GM21367 (cell line): ENCODE measurements around the gene RNF126.
"Not testable (repeated sequence)": the region's sequence is repeated elsewhere in the genome, so short reads cannot be mapped to it uniquely, and the experiment has no call there.

Experiments used
- ATAC-seq: cut with Tn5 transposase; IDR thresholded peaks from one replicate; pipeline ENCODE4 v1.9.1; 2021; ENCODE audit not compliant: unreplicated experiment

Gene RNF126

DNA sequence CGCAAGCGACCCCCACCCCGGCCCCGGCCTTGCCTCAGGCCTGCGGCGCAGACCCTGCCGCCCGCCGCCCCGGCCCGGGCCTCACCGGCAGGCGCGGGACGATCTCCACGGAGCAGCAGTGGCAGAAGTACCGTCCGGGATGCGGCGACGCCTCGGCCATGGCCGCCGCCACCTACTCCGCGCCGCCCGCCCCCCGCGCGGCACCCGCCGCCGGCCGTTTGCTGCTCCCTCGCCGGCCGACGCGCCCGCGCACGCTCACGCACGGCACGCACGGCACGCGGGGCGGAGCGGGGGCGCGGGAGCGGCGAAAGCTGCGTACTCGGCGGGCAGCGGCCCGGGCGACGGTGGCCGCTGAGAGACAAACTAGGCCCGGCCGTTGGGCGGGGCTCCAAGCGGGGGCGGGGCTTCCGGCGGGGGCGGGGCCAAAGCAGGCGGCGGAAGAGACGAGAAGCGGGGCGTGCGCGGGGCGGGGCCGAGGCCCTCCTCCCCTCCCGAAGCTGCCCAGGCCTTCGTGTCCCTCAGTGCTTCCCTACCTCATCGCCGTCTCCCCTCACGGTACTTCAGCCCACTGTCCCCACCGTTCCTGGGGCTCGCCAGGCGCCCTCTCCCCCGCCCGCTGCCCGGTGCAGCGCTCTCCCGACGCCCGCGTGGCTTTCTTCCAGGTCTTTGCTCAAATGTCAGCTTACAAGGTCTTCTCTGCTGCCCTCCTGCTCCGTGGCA, at the start of gene RNF126:
TSS of gene RNF126 (minus strand) at position 253 of the 720 bp plus-strand sequence. CDS start at position 160, 93 bp downstream.
- peak; percentile 40 for ATAC-seq

DNA sequence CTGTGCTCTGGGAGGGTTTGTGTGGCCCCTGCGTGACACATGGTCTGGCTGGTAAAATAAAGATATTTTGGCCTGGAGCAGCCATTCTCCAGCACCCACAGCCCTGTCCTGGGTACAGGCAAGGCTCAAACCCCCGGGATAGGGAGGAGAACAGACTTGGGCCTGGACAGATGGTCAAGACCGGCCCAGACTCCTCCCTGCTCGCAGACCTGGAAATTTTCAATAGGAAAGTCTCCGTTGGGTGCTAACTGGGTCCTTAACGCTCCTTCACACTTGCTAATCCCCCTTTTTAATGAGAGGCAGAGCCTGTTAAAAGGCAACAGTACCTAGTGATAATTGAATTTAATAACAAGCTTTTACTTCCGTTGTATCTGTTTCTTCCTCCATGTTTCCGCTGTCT, 48.2 kb upstream of the RNF126 start:
- ATAC-seq = no peak

DNA sequence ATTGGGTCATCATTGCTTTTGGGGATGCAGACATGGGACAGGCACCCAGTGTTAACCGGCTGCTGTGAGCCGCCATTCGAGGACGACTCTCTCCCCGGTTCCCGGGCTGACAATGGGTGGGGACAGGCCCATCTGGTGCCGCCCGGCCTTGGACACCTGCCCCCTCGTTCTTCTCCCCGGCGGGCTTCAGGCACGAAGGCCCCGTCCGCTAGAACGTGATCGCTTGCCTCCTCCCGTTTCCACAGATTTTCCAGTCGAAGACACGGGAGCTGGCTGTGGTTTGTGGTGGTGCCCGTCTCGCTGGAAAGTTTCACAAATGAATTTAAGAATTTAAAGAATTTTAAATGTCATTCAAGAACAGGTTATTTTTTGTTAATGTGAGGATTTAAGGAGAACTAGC, 47.8 kb upstream of the RNF126 start:
- no peak for ATAC-seq

DNA sequence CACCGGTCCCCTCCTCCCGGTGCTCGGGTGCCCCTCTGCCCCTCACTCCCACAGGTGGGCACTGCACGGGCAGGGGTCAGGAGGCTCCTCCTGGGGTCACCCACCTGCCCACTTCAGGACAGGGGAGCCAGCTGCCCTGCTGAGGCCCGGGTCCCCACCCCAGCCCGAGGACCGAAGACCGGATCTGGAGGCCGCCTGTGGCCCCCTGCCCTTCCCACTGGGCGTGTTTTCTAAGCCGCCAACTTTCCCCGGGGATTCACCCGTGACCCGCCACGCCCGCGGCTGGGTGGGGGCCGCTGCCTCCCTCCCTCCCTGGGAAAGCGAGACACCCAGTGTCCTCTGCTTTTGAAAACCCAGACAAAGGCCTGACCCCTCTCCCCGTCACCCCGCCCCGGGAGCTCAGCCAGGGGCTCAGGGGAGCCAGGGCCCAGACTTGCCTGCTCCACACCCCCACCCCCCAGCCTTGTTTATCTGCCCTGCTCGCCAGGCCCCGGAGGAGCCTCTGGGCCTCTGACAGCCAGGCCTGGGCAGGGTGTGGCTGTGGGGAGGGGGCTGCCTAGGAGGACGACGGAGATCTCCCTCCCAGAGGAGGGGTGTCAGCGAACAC, 47.1 kb upstream of the RNF126 start:
- ATAC-seq = no peak

DNA sequence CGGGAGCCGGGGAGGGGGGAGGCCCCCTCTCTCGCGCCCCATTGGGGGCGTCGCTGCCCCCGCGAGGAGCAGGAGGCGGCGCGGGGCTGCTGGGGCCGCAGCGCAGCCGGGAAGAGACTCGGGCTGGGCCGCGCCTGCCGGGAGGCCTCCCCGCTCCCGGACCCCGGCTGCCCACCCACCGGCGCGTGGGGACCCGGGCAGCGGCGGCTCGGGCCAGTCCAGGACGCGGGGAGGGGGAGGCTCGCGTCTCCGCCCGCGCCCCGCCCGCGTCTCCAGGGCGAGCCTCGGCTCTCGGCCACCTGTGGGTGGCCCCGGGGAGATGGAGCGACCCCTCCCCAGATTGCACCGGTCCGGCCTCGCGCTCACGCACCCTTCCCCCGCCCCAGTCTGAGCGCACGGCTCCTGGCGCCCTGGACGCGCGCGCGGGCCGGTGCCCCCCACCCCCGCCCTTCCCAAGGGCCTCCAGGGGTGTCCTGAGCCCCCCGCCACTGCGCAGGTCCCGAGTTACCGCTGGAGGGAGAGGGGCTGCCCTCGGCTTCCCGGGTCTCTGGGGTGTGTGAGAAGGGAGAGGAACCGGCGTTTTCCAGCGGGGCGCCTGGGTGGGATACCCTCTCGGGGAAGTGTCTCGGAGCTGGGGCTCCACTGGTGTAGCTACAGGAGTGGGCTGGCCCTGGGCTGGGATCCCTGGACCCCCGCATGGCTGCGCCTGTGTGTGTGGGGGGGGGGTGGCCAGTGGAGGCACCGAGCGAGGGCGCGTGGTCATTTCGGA, 46.4 kb upstream of the RNF126 start:
- ATAC-seq = no peak

DNA sequence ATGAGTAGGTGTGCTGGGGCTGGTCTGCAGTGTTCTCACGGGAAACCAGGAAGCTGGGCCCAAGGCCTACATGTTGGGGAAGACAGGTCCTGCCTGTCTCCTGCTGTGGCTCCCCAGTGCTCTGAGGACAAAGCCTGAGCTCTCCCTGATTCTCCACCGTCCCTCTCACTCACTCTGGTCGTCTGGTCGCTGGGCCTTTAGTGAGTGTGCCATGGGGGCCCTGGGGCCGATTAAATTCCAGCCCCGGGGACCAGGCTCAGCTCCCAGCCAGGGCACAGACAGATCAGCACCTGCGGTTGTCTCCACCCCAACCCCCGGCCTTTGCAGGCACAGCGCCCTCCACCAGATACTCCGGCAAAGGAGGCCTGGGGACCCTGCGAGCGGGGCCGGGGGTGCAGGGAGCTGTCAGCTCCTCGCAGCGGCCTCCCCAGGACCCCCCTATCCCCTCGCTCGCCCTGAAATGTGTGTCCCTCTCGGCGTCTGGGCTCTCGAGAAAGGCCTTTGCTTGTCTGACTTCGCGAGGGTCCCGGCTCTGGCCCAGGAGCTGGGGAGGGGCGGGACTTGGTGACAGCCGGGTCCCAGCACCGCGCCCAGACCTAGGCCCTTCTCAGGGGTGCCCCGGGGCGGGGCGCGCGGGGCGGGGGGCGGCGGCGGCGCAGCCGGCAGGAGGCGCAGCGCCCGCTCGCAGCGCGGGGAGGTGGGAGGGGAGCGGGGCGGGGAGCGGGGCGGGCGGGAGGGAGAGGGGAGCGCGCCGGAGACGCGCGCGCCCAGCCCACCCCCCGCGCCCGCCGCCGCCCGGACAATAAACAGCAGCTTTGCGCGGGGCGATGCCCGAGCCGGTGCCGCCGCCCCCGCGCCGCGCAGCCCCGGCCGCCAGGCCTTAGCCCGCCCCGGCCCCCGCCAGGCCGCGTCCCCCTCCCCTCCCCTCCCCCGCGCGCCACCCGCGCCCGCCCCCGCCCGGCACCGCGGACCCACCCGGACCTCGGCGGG, 45.4 kb upstream of the RNF126 start, which contains the start of gene PALM:
TSS of gene PALM (plus strand) at position 782 of the 990 bp plus-strand sequence. CDS start 212 bp downstream, outside the sequence.
- no peak for ATAC-seq

DNA sequence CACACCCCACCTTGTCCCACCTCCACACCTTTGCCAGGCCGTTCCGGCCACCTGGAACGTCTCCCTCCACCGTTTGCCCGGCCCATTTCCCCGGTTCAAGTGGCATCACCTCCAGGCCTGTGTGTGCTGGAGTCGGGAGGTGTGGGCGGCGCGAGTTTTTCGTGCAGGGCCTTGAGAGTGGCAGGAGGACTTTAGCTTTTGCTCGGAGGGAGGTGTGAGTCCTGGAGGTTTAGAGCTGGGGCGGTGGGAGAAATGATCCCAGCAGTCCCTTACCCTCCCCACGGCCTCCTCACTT, 41.4 kb upstream of the RNF126 start:
- ATAC-seq = no peak

DNA sequence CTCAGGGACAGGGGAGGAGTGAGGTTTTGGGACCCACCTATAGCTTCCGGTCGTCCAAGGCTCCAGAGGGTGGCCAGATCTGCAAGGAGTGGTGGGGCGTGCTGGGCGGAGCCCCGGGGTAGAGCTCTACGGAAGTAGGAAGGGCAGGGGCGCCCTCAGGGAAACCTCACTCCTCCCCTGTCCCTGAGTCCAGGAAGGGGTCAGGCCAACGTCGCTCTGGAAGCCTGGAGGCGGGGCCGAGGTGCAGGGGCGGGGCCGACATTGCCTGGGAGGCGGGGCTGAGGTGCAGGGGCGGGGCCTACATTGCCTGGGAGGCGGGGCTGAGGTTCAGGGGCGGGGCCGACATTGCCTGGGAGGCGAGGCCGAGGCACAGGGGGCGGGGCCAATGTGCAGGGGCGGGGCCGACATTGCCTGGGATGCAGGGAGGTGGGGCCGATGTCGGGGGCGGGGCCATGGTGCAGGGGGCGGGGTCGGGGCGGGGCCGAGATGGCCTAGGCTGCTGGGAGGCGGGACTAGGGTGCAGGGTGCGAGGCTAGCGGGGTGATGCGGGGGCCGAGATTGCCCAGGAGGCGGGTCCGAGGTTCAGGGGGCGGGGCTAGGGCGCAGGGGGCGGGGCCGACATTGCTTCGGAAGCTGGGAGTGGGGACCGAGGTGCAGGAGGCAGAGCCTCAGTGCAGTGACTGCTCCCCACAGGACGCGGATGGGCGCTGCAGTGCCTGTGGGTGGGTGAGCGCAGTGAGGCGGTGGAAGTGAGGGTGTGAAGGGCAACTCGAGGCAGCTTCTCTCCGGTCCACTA, 40.8 kb upstream of the RNF126 start:
- no peak for ATAC-seq

DNA sequence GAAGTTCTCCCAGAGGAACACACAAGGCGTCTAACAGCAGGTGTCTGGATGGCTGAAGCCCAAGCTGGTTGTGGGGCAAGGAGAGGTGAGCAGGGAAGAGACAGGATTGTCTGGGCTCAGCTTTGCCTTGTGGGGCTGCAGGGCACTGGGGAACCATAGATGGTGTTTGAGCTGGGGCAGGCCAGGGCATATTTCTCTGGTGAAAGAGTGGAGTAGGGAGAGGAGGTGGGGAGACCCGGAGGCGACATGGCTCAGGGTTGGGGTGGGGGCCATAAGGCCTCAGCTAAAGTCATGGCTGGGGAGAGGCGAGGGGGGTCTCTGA, 40.3 kb upstream of the RNF126 start:
- no peak for ATAC-seq

DNA sequence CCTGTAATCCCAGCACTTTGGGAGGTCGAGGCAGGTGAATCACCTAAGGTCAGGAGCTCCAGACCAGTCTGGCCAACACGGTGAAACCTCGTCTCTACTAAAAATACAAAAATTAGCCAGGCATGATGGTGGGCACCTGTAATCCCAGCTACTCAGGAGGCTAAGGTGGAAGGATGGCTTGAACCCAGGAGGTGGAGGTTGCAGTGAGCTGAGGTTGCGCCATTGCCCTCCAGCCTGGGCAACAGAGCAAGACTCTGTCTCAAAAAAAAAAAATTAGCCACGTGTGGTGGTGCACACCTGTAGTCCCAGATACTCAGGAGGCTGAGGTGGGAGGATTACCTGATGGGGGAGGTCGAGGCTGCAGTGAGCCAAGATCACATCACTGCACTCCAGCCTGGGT, 39.8 kb upstream of the RNF126 start:
- not testable (repeated sequence) for ATAC-seq

DNA sequence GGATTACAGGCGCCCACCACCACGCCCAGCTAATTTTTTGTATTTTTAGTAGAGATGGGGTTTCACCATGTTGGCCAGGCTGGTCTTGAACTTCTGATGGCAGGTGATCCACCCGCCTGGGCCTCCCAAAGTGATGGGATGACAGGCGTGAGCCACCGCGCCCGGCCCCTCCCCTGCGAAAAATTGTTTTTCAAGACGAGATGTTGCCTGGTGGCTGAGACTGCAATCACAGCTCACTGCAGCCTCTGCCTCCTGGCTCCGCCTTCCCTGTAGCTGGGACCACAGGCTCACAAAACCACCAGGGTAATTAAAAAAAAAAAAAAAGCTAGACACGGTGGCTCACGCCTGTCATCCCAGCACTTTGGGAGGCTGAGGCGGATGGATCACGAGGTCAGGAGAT, 36.9 kb upstream of the RNF126 start:
- not testable (repeated sequence) for ATAC-seq

DNA sequence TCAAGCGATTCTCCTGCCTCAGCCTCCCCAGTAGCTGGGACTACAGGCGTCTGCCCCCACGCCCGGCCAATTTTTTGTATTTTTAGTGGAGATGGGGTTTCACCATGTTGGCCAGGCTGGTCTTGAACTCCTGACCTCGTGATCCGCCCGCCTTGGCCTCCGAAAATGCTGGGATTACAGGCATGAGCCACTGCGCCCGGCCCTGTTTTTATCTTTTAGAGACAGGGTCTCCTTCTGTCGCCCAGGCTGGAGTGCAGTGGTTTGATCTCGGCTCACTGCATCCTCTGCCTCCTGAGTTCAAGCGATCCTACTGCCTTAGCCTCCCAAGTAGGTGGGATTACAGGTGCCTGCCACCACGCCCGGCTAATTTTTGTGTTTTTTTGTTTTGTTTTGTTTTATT, 35.5 kb upstream of the RNF126 start:
- ATAC-seq = not testable (repeated sequence)

DNA sequence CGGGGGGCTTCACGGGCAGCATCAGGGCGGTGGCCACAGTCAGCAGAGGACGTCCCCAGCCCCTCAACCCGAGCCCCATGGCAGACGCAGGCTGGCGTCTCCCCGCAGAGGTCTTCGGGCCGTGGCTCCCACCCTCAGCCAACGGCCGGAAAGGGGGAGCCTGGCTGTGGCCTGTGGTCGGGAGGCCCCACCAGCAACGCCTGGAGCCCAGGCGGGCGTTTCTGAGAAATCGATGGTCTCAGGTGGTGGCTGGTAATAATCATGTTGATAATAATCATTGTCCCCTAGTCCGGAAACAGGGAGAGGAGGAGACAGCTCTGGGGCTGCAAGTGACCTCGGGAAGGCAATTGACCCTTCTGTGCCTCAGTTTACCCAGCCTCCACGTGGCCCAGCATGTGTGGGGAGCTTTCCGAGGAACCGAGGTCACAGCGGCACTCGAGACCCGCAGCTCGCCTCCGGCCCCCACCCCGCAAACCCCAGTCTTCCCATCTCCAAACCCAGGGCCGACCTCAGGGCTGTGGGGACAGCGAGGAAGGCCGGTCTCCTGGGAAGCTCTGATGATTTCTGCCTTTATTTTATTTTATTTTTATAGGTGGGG, 32.4 kb upstream of the RNF126 start, which contains the start of gene PRSS57:
TSS of gene PRSS57 (minus strand) at position 101 of the 598 bp plus-strand sequence. CDS start at position 79, 22 bp downstream.
- no peak for ATAC-seq

DNA sequence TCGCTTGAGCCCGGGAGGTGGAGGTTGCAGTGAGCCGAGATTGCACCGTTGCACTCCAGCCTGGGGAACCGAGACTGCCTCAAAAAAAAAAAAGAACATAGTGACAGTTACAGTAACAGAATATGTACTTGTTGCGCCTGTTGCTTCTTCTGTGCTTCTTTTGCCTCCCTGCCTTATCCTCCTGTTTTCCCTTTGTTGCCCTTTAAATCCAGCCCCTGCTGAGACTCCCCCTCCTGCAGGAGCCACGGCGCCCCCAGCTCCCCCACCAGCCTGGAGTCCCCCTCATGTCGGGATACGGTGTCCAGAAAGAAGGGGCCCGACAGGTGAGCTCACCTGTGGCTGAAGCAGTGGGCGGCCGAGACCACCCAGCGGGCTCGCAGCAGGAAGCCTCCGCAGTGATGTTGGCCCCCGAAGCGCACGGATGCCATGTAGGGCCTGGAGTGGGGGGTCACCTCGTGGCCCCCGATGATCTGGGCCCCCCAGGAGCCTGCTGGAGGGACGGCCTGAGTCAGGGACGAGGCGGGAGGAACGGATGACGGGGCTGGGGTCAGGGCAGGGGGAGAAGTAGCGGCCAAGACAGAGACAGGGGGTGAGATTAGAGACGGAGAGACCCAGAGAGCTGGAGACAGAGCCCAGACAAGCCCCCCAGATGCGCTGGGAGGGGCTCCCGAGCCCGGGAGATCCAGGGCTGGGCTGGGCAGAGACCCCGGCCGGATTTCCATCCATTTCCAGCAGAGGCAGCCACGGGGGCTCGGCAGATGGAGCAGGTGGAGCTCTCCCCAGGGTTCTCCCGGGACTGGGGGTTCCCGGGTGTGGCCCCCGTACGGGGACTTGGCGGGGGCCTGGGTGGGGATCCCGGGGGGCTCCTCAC, 31.7 kb upstream of the RNF126 start:
- no peak for ATAC-seq

DNA sequence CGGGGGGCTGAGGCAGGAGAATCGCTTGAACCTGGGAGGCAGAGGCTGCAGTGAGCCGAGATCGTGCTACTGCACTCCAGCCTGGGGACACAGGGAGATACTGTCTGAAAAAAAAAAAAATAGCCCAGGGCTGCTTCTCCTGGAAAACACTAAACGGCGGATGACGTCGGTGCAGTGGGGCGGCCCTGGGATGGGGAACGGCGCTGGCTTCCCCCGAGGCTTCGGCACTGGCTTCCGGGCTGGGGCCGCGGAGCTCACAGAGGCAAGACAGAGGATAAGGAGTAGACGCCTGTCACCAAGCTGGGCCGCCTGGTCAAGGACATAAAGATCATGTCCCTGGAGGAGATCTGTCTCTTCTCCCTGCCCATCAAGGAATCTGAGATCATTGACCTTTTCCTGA, 27.2 kb upstream of the RNF126 start:
- no peak for ATAC-seq

DNA sequence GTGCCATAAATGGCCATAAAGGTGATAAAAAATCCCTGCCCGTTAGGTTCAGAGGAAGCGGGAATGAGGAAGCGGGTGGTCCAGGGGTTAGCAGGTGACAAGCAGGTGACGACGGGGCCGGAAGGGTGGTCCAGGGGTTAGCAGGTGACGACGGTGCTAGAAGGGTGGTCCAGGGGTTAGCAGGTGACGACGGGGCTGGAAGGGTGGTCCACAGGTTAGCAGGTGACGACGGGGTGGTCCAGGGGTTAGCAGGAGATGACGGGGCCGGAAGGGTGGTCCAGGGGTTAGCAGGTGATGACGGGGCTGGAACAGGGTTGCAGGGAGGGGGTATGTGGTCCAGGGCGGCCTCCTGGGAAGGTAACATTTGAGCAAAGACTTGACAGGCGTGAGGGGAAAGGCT, 26.0 kb upstream of the RNF126 start:
- ATAC-seq = no peak

DNA sequence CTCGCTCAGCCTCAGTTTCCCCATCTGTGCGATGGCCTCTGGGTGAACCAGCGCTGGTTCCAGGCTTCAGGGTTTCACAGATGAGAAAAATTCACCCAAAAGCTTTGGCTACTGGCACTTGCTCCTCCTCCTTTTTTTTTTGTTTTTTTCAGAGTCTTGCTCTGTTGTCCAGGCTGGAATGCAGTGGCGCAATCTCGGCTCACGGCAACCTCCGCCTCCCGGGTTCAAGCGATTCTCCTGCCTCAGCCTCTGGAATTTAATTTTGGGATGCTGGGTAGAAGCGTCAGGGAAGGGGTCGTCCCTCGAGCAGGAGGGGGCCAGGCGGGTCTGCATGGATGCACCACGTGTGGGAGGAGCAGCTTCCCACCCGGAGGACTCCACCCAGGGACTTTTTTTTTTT, 25.2 kb upstream of the RNF126 start:
- no peak for ATAC-seq

DNA sequence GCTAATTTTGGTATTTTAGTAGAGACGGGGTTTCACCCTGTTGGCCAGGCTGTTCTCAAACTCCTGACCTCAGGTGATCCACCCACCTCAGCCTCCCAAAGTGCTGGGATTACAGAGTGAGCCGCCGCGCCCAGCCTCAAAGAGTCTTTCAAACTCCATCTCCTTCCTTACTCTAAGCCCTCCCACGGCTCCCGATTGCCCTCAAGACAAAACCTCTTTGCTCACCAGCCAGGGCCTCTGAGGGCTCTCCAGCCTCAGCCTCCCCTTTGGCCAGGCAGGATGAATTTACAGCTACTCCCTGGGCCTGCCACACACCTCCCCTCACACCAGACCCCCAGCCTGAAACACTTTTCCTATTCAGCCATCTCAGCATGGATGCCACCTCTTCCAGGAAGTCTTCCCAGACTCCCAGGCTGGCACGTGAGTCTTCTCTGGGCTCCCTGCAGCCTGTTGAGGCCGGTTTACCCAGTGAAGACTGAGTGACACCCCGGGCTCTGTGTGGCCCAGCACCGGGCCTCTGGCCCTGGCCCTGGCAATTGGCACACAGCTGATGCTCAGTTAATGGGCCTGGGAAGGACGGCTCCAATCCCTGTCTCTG, 24.7 kb upstream of the RNF126 start:
- ATAC-seq = no peak
